Lower leg skin (tissue), 3 donors: ENCODE data around the gene FOXN1.

ENCODE experiments used
- CTCF ChIP-seq, 3 donors: fragments of 450-650 bp; IDR thresholded peaks; one replicate each; pipeline ENCODE4 v1.5.1; 2016; ENCODE audit warnings: antibody characterized with exemption in 3 of 3, mild to moderate bottlenecking in 3 of 3, moderate library complexity in 2 of 3
- POLR2A ChIP-seq, 2 donors: fragments of 450-650 bp; IDR thresholded peaks; one replicate each; pipeline ENCODE4 v1.6.1; 2016 to 2017; ENCODE audit warnings: antibody characterized with exemption in 2 of 2, mild to moderate bottlenecking in 1 of 2, moderate library complexity in 1 of 2

GRCh38 chr17:28473542-28473941 is 32.6 kb upstream of the FOXN1 start, which contains the start of gene SLC13A2:
- TF ChIP-seq CTCF (IDR thresholded peaks at IDR 0.05): no peak
- TF ChIP-seq POLR2A (IDR thresholded peaks at IDR 0.05): no peak
